Retinal pigment epithelial cell (primary cell): Measurements from ENCODE around the gene ADAM23.
A peak's percentile ranks its signal among the peaks of the same experiment; 100 is the strongest.

ENCODE experiments used
- DNase-seq: peaks from one replicate; pipeline ENCODE4 v3.0.0-alpha.2; 2010; ENCODE audit warnings: low read depth
- H3K4me3 ChIP-seq: 2 replicates; pipeline ENCODE4 v1.5.1; 2011; ENCODE audit warnings: mild to moderate bottlenecking, low read length, control low read depth, moderate library complexity
- TF ChIP-seq, protein P1 (sequence below): conservative IDR thresholded peaks from 2 replicates; pipeline ENCODE4 v1.5.1; 2011; ENCODE audit warnings: low read depth, low read length, control low read depth, inconsistent platforms

ADAM23 gene

DNA sequence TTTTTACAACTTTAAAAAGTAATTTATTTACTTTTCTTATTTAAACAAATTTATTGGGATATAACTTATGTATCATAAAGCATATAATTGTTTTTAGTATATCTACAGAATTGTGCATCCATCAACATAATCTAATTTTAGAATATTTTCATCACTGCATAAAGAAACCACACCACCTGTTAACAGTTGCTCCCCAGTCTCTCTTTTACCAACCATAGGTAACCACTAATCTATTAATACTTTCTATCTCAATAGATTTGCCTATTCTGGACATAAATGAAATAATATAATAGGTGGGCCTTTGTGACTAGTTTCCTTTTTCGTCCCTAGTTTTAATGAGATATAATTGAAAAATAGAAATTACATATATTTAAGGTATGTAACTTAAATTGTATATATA is 90.6 kb downstream of the ADAM23 start:
- TF ChIP-seq, protein P1, sequence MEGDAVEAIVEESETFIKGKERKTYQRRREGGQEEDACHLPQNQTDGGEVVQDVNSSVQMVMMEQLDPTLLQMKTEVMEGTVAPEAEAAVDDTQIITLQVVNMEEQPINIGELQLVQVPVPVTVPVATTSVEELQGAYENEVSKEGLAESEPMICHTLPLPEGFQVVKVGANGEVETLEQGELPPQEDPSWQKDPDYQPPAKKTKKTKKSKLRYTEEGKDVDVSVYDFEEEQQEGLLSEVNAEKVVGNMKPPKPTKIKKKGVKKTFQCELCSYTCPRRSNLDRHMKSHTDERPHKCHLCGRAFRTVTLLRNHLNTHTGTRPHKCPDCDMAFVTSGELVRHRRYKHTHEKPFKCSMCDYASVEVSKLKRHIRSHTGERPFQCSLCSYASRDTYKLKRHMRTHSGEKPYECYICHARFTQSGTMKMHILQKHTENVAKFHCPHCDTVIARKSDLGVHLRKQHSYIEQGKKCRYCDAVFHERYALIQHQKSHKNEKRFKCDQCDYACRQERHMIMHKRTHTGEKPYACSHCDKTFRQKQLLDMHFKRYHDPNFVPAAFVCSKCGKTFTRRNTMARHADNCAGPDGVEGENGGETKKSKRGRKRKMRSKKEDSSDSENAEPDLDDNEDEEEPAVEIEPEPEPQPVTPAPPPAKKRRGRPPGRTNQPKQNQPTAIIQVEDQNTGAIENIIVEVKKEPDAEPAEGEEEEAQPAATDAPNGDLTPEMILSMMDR, result no peak

DNA sequence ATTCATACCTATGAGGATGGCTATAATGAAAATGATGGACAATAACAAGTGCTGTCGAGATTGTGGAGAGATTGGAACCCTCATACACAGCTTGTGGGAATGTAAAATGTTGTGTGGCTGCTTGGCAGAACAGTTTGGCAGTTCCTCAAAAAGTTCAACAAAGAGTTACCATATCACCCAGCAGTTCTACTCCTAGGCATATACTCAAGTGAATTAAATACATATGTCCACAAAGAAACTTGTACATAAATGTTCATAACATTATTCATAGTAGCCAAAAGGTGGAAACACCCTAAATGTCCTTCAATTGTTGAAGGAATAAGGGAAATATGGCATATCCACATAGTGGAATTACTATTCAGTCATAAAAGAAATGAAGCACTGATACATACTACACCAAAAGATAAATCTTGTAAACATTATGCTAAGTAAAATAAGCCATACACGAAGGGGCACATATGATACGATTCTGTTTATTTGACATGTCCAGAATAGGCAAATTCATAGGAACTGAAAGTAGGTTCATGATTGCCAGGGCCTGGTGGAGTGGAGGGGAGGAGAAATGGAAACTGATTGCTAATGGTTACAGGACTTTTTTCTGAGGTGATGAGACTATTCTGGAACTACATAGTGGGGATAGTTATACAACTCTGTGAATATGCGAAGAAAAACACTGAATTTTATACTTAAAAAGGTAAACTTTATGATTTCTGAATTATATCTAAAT is 92.1 kb downstream of the ADAM23 start:
- H3K4me3 ChIP-seq, result no peak overlapping the region
- TF ChIP-seq, protein P1, result no peak
- DNase-seq, result no peak

More for the DNA sequence above, 90.6 kb downstream of the ADAM23 start:
- no peak for DNase-seq
- H3K4me3 ChIP-seq, result no peak overlapping the region

DNA sequence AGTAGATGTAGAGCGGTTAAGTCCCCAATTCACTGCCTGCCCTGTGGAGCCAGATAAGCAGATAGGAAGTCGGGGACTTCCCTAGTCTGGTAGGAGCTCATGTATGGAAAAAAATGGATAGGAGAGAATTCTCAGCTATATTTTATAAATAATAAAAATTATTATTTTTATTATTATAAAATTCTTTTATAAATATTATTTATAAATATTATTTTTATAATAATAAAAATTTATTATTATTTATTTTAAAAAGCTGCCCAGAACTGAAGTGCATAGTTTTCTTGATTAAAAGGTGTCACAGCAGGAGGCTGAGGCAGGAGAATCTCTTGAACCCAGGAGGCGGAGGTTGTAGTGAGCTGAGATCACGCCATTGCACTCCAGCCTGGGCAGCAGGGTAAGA is 97.4 kb downstream of the ADAM23 start:
- DNase-seq, result no peak
- H3K4me3 ChIP-seq, result no peak overlapping the region
- TF ChIP-seq, protein P1, result no peak

DNA sequence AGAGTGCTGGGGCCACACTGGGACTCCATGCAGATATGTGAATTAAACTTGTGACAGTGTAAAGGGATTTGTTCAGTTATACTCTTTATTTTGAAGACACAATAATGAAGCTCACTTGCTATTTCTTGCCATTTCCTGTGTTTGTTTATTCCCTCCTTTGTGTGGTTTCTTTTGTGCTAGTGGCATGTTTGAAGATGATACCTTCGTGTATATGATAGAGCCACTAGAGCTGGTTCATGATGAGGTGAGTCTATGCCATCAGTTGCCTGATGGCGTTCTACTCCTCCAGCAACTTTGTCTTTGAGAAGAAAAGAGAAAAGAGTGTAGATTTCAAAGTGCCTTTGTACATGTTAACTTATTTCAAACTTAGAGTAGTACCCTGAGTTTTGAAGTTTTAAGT is 99.7 kb downstream of the ADAM23 start:
- TF ChIP-seq, protein P1, result no peak
- no peak for DNase-seq
- H3K4me3 ChIP-seq, result no peak overlapping the region

DNA sequence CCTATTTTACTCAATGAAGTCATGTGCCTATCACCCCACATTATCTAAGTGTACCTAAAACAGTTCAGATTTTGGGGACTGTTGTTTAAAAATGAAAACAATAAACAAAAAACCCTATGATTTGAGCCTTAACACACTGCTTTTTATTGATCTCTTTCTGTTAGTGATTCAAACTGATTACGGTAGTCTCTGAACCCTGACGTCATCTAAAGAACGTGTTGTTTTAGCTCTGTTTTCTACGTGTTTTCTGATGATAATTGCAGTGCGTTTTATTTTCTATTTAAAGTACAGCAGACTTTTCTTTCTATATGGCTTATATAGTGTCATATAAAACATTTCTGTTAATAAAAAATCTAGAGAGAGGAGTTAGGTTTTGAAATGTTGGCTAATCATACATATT is 105.1 kb downstream of the ADAM23 start:
- TF ChIP-seq, protein P1, result no peak
- no peak for DNase-seq

DNA sequence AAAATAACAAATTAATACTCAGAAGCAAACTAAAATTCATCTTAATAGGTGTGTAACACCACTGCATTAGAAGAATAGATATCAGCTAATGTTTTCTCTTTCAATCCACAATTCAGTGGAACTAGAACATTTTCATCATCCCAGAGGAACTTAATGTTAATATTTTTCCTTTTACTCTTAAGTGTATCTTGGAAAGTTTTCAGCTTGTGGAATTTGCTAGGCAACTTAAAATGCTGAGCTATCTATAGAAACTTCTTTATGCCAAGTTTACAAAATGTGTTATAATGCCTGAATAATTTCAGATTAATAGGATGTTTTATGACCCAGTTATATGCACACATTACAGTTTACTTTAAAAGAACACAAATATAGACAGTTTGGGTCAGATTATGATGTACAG is 112.4 kb downstream of the ADAM23 start:
- DNase-seq, result no peak
- TF ChIP-seq, protein P1, result no peak
- no peak overlapping the region for H3K4me3 ChIP-seq

More for the DNA sequence above, 105.1 kb downstream of the ADAM23 start:
- no peak overlapping the region for H3K4me3 ChIP-seq

DNA sequence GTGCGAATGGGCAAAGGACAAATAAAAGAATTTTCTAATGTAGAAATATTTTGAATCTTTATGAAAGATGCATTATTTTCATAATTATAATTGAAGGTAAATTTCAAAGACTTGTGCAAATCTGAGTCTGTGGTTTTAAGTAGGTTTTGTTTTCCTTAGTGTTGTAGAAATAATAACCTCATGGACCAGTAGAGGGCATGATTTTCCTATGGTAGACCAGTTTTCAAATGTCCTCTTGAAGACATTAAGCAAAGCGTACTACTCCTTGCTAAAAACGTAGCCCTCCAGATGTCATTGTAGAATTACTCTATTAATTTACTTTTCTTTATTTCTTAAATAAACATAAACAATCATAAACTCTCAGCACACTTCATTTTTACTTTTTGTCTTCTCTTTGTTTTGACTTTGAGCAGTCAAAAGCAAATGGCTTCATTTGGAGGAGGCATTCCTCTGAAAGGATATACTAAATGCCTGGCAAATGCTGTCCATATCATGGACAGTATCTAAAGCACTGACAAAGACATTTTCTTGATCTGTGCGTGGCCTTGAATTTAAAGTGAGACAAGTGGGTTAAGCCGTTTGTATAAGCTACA is 113.1 kb downstream of the ADAM23 start:
- TF ChIP-seq, protein P1, result peak; percentile 57
- no peak overlapping the region for H3K4me3 ChIP-seq
- peak; percentile 7 for DNase-seq
